Left renal pelvis (tissue), 4 donors: ENCODE measurements around the gene GNL1. TPM values are rescaled to one million over a fixed set of nuclear protein-coding genes. Genes with fewer than 3 reads are reported as not detected.
A peak's percentile ranks its signal among the peaks of the same experiment; 100 is the strongest.
"Not testable (repeated sequence)": the region's sequence is repeated elsewhere in the genome, so short reads cannot be mapped to it uniquely, and the experiment has no call there.

Experiments used
- DNase-seq, 4 donors: peaks; one replicate each; pipeline ENCODE4 v3.0.0-alpha.2; 2013; ENCODE audit warnings: low read depth in 4 of 4, low spot score in 3 of 4
- polyA plus RNA-seq, 4 donors: library from polyadenylated mRNA; unstranded; fragments of 120-200 nt; gene quantifications; one replicate each; pipeline ENCODE4 v1.2.1, GENCODE V29; 2013; ENCODE audit not compliant: insufficient read length in 4 of 4

GNL1 gene
- polyA plus RNA-seq, 4 donors: 77.6 to 105 (median 93.8) TPM

GRCh38 chr6:30533460-30534294 is 22.6 kb downstream of the GNL1 start:
- DNase-seq: no peak

- DNase-seq: no peak
Observed at GRCh38 chr6:30530014-30530413, 26.3 kb downstream of the GNL1 start.

- not testable (repeated sequence) for DNase-seq
Observed at GRCh38 chr6:30529349-30529875, 26.9 kb downstream of the GNL1 start.

GRCh38 chr6:30526444-30526843 is 29.8 kb downstream of the GNL1 start:
- not testable (repeated sequence) for DNase-seq

- DNase-seq: not testable (repeated sequence)
Observed at GRCh38 chr6:30521952-30522351, 34.3 kb downstream of the GNL1 start.

GRCh38 chr6:30521082-30521481 is 35.2 kb downstream of the GNL1 start:
- DNase-seq: not testable (repeated sequence)

GRCh38 chr6:30520522-30520921 is 35.8 kb downstream of the GNL1 start:
- DNase-seq: no peak

- DNase-seq: not testable (repeated sequence)
Observed at GRCh38 chr6:30518505-30519145, 37.7 kb downstream of the GNL1 start.

- not testable (repeated sequence) for DNase-seq
Observed at GRCh38 chr6:30517767-30518504, 38.4 kb downstream of the GNL1 start.

GRCh38 chr6:30516754-30517076 is 39.6 kb downstream of the GNL1 start:
- not testable (repeated sequence) for DNase-seq

GRCh38 chr6:30515944-30516753 is 40.1 kb downstream of the GNL1 start:
- DNase-seq: peak; percentile 78 to 84 (median 80)

GRCh38 chr6:30515106-30515505 is 41.2 kb downstream of the GNL1 start:
- DNase-seq: no peak

GRCh38 chr6:30513451-30513850 is 42.8 kb downstream of the GNL1 start:
- DNase-seq: no peak

GRCh38 chr6:30511169-30511546 is 45.1 kb downstream of the GNL1 start:
- DNase-seq: no peak

- no peak for DNase-seq
Observed at GRCh38 chr6:30510419-30511168, 45.7 kb downstream of the GNL1 start.

- no peak for DNase-seq
Observed at GRCh38 chr6:30508890-30509736, 47.2 kb downstream of the GNL1 start.

GRCh38 chr6:30507849-30508827 is 48.2 kb downstream of the GNL1 start:
- no peak for DNase-seq
